ENCODE measurements around the gene XYLB.

XYLB gene

DNA sequence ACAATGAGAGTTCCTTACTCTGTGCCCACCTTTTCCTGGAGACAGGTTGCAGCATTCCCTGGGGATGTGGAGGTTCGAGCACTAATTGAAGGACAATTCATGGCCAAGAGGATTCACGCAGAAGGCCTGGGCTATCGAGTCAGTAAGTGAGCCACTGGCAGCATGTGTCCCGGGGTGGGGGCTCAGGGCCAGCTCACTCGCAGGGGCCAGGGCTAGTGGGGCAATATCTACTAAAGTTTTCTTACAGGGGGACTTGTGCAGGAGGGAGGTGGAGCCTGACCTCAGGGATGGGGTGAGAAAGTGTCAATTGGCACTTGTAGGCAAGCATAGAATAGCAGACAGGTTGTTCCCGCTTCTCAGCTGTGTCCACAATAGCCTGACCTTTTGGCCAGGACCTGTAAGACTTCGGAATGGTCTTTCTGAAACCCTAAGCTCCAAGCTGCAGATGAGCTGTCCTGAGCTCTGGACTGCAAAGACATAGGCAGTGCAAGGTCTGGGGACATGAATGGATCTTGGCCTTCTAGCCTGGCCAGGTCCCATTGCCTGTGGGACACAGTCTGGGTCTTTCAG lies 32.7 kb downstream of the XYLB start:
- no peak for DNase-seq (ENCODE audit: extremely low read depth, insufficient read length)
- Histone ChIP-seq H3K4me3 (replicated peaks; ENCODE audit: low read depth, low read length) (no peak overlapping the region), H3K27me3 (replicated peaks; ENCODE audit: control insufficient read depth, insufficient read depth, low read length) (no peaks in the 10 kb centered on the region), H3K36me3 (ENCODE audit: control insufficient read depth, insufficient read depth, low read length) (no peaks in the 10 kb centered on the region; the same call in none of the 2 replicates)
- TF ChIP-seq, protein P1, sequence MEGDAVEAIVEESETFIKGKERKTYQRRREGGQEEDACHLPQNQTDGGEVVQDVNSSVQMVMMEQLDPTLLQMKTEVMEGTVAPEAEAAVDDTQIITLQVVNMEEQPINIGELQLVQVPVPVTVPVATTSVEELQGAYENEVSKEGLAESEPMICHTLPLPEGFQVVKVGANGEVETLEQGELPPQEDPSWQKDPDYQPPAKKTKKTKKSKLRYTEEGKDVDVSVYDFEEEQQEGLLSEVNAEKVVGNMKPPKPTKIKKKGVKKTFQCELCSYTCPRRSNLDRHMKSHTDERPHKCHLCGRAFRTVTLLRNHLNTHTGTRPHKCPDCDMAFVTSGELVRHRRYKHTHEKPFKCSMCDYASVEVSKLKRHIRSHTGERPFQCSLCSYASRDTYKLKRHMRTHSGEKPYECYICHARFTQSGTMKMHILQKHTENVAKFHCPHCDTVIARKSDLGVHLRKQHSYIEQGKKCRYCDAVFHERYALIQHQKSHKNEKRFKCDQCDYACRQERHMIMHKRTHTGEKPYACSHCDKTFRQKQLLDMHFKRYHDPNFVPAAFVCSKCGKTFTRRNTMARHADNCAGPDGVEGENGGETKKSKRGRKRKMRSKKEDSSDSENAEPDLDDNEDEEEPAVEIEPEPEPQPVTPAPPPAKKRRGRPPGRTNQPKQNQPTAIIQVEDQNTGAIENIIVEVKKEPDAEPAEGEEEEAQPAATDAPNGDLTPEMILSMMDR (IDR thresholded peaks at IDR 0.05; ENCODE audit: insufficient read depth, low read length, poor library complexity, severe bottlenecking), result no peak

DNA sequence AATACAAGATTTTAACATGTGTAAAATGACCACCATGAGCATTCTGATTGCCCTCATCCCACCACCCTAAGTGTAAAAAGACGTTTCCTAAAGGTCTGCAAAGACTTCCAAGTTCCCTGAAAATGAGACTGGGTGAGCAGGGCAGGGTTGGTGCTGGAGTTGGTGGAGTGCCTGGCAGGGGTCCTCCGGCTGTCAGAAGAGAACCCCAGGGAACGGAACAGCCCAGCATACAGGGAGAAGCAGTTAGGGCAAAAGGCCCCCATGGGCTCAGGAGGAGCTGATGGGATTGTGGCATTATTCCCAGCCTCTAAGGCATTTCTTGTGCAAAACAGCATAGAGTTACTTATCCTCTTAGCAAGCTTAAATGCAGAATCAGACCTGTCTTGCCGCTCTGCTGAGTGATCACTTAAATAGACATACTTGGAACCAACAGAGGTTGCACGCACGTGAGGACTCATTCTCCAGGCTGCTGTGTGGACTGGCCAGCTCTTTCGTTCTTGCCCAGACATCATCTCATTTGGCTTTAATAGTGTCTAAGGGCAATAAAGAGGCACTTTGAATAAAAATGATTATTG lies 36.0 kb downstream of the XYLB start:
- TF ChIP-seq, protein P1 (IDR thresholded peaks at IDR 0.05; ENCODE audit: insufficient read depth, low read length, poor library complexity, severe bottlenecking), result no peak

DNA sequence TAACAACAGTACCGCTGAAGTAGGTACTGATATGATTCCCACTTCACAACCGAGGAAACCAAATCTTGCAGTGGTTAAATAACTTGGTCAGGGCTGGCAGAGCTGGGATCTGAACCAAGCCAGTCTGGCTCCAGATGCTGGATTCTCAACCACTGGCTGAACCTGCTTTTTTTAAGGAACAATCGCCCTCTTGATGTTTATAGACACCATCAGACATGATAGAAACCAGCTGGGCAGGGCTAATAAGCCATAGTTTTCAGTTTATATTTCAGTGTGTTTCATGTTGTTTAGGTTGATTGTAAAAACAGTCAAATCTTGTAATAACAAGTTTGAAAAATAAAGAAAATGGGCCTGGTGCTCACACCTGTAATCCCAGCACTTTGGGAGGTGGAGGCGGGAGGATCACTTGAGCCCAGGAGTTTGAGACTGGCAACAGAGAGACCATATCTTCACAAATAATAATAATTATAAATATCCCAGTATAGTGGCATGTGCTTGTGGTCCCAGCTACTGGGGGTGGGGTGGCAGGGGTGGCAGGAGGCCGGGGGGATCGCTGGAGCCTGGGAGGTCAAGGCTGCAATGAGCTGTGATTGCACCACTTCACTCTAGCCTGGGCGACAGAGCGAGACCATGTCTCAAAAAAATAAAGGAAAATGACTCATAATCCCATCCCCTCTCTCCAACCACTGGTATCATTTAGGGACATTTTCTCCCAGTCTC lies 36.7 kb downstream of the XYLB start:
- no peaks in the 10 kb centered on the region for H3K27me3 ChIP-seq (replicated peaks; ENCODE audit: control insufficient read depth, insufficient read depth, low read length)
- no peak for DNase-seq (ENCODE audit: extremely low read depth, insufficient read length)
- H3K36me3 ChIP-seq (ENCODE audit: control insufficient read depth, insufficient read depth, low read length), result no peaks in the 10 kb centered on the region; the same call in 1 of the 2 replicates
- H3K4me3 ChIP-seq (replicated peaks; ENCODE audit: low read depth, low read length), result no peak overlapping the region
- TF ChIP-seq, protein P1 (IDR thresholded peaks at IDR 0.05; ENCODE audit: insufficient read depth, low read length, poor library complexity, severe bottlenecking), result no peak

More for the DNA sequence above, 36.0 kb downstream of the XYLB start:
- H3K36me3 ChIP-seq (ENCODE audit: control insufficient read depth, insufficient read depth, low read length), result no peaks in the 10 kb centered on the region; the same call in 1 of the 2 replicates
- H3K4me3 ChIP-seq (replicated peaks; ENCODE audit: low read depth, low read length), result no peak overlapping the region
- H3K27me3 ChIP-seq (replicated peaks; ENCODE audit: control insufficient read depth, insufficient read depth, low read length), result no peaks in the 10 kb centered on the region
- DNase-seq (ENCODE audit: extremely low read depth, insufficient read length), result no peak

DNA sequence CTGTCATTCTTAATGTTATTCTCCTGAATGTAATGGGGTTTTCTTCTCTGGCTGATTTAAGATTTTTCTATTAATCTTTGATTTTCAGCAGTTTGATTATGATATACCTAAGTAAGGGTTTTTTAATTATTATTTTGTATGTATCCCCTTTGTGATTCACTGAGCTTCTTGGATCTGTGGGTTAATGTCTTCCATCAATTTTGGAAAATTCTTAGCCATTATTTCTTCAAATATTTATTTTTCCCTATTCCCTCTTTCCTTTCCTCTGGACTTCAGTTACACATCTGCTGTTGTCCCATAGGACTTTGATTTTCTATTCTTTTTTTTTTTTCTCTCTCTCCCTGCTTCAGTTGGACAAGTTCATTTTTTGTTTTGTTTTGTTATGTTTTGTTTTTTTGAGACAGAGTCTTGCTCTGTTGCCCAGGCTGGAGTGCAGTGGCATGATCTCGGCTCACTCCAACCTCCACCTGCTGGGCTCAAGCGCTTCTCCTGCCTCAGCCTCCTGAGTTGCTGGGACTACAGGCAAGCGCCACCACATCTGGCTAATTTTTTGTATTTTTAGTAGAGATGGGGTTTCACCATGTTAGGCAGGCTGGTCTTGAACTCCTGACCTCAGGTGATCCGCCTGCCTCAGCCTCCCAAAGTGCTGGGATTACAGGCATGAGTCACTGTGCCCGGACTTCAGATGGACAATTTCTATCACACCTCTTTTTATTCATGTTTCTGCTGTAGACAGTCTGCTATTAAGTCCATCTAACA lies 40.6 kb downstream of the XYLB start:
- TF ChIP-seq, protein P1 (IDR thresholded peaks at IDR 0.05; ENCODE audit: insufficient read depth, low read length, poor library complexity, severe bottlenecking), result no peak
- DNase-seq (ENCODE audit: extremely low read depth, insufficient read length), result no peak

DNA sequence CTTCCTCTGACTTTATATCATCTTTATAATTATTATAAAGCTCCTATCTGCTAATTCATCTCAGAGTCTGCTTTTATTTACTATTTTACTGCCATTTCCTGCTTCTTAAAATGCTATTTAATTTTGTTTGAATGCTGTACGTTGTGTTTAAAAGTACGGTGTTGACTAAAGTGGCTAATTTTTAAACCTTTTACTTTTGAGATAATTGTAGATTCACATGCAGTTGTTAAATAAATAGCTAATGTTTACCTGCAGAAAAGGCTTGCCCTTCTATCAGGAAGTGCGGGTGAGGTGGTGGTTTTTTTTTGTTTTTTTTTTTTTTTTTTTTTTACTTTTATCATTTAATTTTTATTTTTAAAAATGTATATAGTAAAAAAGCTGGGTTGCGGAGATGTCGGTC lies 41.3 kb downstream of the XYLB start:
- no peaks in the 10 kb centered on the region for H3K27me3 ChIP-seq (replicated peaks; ENCODE audit: control insufficient read depth, insufficient read depth, low read length)
- no peak for DNase-seq (ENCODE audit: extremely low read depth, insufficient read length)
- no peak overlapping the region for H3K4me3 ChIP-seq (replicated peaks; ENCODE audit: low read depth, low read length)
- TF ChIP-seq, protein P1 (IDR thresholded peaks at IDR 0.05; ENCODE audit: insufficient read depth, low read length, poor library complexity, severe bottlenecking), result no peak
- no peaks in the 10 kb centered on the region for H3K36me3 ChIP-seq (ENCODE audit: control insufficient read depth, insufficient read depth, low read length)

More for the DNA sequence above, 40.6 kb downstream of the XYLB start:
- H3K4me3 ChIP-seq (replicated peaks; ENCODE audit: low read depth, low read length), result no peak overlapping the region
- no peaks in the 10 kb centered on the region for H3K27me3 ChIP-seq (replicated peaks; ENCODE audit: control insufficient read depth, insufficient read depth, low read length)
- H3K36me3 ChIP-seq (ENCODE audit: control insufficient read depth, insufficient read depth, low read length), result no peaks in the 10 kb centered on the region
